HG03108 (cell line): ENCODE data around the gene CSRNP2.

Experiments
- ATAC-seq: cut with Tn5 transposase; IDR thresholded peaks from one replicate; pipeline ENCODE4 v1.9.1; 2021; ENCODE audit warnings: moderate library complexity; ENCODE audit not compliant: unreplicated experiment

CSRNP2 gene, protein sequence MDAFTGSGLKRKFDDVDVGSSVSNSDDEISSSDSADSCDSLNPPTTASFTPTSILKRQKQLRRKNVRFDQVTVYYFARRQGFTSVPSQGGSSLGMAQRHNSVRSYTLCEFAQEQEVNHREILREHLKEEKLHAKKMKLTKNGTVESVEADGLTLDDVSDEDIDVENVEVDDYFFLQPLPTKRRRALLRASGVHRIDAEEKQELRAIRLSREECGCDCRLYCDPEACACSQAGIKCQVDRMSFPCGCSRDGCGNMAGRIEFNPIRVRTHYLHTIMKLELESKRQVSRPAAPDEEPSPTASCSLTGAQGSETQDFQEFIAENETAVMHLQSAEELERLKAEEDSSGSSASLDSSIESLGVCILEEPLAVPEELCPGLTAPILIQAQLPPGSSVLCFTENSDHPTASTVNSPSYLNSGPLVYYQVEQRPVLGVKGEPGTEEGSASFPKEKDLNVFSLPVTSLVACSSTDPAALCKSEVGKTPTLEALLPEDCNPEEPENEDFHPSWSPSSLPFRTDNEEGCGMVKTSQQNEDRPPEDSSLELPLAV

DNA sequence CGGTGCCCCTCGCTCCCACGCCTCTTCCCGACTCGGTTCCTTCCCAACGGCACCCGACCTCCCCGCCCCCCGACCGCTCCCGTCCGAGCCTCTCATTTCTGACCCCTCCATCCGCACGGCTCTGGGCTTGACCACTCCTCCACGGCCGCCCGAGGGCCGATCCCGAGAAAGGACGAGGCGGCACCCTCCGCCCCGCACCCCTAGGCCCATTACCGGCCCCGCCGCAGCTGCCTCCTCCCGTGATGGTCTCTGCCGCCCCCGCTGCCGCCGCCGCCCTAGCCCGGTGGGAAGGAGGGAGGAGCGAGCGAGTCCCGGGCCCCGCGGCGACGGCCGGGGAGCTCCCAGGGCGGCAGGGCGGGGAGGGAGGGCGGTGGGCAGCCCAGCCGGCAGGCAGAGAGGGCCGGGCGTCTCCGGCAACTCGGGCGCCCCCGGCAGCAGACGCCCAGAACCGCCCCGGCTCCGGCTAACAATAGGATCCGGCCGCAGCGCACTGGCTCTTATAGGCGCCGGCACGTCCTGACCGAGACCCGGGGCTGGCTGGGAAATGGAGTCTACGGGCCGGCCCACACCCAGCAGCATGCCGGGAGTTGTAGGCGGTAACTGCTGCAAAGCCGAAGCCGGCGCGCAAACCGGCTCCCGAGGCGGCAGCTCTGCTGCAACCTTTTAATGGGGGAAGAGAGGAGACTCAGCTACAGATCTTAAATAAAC lies at the start of gene CSRNP2:
Gene CSRNP2 (minus strand): TSS at position 471 of the 708 bp plus-strand sequence. CDS start 7,035 bp downstream, outside the sequence.
- peak; percentile 98 for ATAC-seq

DNA sequence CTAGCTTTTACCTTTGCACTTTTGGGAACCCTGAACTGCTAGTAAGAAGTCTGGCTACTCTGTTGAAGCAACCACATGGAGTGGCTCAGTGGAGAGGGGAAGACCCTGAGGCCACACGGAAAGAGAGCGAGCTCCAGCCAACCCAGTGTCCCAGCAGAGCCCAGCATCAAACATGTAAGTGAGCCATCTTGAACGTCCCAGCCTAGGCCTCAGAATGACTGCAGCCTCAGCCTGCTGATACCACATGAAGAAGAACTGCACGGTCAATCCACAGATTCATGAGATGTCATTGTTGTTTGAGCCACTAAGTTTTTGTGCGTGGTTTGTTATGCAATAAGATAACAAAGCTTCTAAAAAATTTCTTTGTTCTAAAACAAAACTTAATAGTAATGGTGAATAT lies 49.3 kb upstream of the CSRNP2 start:
- no peak for ATAC-seq

DNA sequence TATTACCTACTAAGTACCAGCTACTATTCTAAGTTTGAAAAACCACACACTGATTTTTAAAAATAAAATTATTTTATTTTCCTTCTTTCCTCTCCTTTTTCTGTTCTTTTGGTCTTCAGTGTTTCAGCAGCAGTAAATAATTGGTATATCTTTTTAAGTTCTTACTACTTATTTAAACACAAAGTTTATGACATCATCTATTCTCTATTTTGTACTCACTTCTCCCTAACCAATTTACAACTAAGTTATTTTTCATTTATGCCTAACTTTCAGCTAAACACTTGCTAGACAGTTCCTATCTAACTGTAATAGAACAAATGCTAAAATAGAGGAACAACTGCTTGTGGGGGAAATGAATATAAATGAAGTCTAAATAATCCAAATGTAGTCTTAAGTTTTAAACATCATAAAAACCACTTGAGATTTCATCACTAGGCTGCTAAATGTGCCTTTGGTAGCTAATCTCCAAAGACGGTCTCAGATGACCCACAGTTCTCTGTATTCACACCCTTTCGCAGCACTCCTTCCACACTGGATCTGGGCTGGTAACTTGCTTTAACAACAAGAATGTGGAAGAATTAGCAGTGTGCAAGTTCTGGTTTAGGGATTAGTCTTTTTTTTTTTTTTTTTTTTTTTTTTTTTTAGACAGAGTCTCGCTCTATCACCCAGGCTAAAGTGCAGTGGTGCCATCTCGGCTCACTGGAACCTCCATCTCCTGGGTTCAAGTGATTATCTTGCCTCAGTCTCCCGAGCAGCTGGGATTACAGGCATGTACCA lies 48.5 kb upstream of the CSRNP2 start:
- ATAC-seq: no peak

DNA sequence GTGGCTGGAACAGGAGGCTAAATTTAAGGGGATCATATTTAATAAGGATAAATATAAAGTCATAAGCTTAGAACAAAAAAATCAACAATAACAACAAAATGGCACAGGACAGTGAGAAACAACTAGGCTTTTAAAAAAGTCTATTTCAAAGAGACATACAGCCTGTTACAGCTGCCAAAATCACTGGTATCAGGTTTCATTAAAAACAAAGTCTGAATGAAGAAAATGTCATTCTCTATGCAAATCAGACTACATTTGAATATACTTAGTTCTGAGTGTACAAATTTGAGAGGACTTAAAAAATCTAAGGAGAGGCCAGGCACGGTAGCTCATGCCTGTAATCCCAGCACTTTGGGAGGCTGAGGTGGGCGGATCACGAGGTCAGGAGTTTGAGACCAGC lies 45.5 kb upstream of the CSRNP2 start:
- ATAC-seq: no peak

DNA sequence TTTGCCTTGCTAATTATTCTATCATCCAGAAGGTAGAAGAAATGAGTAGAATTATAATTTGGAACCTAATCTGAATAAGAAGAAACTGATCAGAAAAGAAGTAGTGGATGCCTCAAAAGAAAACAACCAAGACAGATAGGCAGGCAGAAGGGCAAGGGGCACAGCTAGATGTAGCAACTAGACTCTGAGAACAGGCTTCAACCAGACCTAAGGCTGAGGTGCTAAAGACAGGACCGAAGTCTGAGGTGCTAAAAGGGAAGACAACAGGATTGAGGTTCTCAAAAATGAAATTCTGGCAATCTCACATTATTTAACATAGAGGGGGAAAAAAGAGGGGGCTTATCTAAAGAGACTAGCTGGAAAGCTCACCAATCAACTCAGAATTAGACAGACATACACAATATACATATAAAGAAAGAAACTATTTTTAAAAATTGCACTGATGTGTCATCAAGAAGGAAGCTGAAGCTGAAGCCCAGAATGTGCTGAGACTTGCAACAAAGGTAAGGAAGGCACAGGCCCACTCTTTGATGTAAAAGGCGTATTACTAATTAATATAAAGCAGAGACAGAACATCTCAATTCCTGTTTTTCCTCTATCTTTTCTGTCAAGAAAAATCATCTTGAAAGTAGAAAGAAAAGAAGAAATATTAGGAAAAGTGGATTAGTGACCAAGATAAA lies 43.8 kb upstream of the CSRNP2 start:
- no peak for ATAC-seq

DNA sequence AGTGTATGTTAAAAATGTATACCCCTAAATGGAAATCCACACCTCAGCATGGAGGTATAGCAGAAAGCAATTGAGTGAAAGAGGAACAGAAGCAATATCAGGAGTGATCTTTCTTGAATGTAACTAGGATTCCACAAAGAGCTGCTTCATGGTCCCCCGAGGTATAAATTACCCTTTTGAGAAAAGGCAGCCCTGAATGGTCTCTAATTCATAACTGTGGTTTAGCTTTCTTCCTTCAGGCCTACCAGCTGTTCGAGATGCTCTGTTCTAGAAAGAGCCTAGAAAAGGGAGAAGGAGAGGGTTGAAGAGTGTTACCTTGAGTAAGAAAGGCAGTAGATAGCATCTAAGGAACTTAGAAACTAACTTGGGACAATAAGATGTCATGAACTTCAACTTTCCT lies 42.9 kb upstream of the CSRNP2 start:
- ATAC-seq: no peak

DNA sequence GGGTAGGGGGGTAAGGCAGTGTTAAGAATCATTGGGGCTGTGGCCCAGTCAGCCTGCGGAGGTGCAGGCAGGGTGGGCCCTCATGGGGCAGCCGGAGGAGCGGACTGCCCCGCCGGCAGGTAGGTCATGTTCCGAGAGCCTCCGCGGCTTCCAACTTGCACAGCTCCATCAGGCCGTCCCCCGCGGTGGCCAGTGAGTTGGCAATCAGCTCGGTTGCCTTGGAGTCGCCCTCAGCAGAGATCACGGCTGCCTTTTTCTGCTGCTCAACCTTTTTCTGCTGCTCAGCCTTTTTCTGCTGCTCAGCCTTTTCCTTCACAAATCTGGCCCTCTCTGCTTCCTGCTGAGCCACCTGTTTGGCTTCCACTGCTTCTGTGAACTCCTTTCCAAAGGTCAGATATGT lies 41.1 kb upstream of the CSRNP2 start:
- ATAC-seq: no peak

DNA sequence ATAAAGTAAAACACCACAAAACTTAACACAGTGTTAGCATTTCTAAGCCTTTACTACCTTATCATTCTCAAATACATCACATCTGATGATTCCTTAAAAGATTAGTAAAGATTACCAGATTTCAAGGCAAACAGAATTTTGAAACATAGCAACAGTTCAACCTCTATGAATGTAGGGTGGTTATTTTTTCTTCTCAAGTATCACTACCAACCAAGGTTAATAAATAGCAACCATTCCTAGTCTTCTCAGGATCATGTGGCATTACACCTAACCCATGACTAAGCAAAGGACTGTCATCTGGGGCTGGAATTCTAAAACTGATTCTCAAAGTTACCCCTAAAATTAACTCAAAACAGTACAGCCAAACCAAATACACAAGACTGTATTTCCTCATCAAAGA lies 39.4 kb upstream of the CSRNP2 start:
- ATAC-seq: no peak

DNA sequence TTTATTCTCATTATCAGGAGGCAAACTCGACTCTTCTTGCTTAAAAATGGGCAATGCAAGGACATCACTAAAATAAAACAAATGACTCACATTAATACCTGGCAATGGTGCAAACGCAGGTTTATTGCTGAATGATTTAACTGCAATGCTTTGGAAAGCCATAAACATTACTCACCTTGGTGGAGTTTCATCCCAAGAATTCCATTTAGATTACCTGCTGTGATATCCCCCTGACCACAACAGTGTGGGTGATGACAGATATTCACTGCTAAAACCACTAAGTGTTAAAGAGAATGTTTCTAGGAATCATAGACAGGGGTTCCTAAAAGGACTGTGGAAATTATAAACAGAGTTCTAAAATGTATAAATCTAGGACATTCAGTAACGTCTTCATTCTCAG lies 35.3 kb upstream of the CSRNP2 start:
- no peak for ATAC-seq

DNA sequence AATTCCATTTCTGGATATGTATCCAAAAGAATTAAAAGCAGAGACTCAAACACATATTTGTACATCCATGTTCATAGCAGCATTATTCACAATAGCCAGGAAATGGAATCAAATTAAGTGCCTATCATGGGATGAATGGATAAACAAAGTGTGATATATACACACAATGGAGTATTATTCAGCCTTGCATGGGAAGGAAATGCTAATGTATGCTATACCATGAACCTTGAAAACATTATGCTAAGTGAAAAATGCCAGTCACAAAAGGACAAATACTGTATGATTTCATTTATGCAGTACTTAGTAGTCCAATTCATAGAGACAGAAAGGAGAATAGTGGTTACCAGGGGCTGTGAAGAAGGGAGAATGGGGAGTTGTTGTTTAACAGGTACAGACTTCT lies 32.1 kb upstream of the CSRNP2 start:
- no peak for ATAC-seq

DNA sequence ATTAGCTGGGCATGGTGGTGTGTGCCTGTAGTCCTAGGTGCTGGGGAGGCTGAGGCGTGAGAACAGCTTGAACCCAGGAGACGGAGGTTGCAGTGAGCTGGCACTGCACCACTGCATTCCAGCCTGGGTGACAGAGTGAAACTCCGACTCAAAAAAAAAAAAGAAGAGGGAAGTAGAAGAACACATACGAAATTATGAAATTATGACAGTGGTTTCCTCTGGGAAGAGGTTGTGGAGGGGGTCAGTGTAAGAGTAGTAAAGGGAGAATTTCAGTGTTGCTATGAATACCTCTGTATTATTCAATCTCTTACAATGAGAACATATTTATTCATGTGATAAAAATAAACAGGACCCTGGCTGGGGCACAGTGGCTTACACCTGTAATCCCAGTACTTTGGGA lies 24.7 kb upstream of the CSRNP2 start:
- no peak for ATAC-seq

DNA sequence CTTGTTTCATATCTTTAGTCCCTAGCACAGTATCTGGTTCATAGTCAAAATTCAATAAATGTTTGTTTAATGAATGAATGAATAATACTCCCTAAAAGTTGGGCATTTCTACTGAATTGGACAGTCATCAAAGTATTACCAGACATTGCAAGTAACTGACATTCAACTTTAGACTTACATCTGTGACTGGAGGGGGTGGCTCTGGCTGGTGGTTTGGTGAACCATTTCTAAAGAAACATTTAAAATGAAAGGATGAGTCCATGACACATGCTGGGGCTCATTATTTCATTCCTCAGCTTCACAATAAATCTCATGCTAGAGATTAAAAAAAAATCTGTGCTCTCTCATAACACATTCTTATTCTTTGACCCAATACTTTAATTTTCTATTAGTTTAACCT lies 20.6 kb upstream of the CSRNP2 start:
- no peak for ATAC-seq

DNA sequence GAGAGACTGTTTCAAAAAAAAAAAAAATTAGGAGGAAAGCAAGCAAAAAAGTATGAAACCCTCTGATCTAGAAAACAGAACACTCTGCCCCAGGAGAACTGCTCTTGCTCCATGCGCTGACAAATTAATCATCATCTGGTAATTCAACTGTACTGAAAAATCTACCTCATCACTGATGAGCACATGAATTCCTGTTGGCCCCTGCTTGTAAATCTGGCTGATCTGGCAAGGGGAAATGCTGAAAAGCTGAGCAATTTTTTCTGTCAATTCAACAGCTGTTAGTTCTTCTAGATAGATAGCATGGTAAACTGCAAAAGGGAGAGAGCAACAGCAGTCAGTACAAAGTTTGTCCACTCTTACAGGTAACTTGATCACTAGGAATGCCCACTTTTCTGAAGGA lies 15.2 kb upstream of the CSRNP2 start:
- ATAC-seq: no peak

DNA sequence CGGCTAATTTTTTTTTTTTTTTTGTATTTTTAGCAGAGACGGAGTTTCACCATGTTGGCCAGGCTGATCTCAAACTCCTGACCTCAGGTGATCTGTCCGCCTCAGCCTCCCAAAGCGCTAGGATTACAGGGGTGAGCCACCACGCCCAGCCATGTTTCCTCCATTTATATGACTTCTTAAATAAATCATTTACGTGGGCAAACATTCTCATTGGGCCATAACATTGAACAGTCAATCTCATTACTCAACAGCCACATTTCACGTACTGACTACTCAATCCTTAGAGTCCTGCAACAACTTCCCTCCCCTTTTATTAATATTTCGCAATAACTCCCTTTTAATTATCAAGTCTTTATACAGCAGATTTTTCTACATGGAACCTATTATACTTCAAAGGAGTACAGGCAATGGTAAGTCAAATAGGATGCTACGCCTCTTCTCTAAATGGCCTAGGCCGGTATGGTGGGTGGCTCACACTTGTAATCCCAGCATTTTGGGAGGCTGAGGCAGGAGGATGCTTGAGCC lies 7.4 kb upstream of the CSRNP2 start:
- no peak for ATAC-seq

DNA sequence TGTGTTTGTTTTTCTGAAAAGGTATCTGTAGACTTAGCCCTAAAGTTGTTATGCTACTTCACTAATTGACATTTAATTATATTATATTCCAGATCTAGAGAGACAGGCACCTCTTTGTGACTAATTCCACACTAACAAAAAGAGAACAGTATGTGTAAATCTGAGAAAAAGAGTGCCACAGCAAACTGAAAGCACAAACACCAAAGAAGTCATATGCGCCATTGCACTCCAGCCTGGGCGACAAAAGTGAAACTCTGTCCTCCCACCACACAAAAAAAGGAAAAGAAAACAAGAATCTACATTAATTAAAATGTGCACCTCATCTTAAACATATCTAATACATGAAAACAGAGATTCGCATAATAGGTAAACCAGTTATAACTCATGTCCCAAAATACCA lies 4.4 kb upstream of the CSRNP2 start:
- ATAC-seq: no peak

DNA sequence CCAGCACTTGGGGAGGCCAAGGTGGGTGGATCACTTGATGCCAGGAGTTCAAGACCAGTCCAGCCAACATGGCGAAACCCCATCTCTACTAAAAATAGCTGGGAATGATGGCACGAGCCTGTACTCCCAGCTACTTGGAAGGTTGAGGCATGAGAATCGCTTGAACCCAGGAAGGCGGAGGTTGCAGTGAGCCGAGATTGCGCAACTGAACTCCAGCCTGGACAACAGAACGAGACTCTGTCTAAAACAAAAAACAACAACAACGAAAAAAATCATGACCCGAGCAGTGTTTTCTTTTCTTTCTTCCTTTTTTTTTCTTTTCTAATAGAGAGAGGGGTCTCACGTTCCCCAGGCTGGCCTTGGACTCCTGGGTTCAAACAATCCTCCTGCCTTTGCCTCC lies 3.5 kb upstream of the CSRNP2 start:
- ATAC-seq: no peak

DNA sequence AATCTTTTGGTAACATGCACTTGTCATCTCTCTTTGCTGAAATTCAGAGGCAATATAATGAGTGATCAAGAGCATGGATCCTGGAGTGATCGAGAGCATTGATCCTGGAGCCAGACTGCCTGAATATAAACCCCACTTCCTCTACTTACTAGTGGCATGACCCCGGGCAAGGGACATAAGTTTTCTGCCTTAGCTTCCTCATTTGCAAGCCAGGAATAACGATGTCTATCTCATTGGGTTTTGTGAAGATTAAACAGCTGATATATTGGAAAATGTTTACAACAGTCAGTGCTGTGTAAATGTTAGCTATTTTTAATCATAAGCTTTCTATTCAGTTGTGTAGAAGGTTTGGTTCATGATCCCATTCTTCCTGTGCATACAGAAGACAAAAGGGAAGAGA lies 2.4 kb upstream of the CSRNP2 start:
- ATAC-seq: no peak

DNA sequence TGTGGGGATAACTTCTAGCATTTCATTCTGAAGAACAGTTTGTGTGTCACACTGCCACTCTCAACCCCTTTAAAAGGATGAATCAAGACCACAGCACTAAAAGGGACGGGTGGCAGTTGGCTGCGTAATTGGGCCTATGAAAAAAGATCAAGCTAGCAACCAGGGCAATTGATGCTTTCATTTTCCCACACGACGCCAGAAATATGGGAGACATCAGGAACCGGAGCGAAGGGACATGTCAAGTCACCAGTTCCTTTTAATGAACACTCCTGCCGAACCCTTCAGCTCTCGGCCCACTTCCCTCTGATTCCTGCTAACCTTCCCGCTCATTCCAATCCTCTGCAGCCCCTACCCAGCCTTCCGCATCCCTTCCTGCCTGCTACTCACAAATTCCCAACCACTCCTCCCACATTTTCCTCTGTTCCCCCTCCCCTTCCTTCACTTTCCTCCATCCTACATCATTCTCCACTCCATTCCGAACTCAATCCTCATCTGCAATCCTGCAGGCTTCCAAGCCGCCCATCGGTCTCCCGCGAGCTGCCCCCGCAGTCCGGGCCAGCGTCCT lies 753 bp downstream of the CSRNP2 start:
- no peak for ATAC-seq

DNA sequence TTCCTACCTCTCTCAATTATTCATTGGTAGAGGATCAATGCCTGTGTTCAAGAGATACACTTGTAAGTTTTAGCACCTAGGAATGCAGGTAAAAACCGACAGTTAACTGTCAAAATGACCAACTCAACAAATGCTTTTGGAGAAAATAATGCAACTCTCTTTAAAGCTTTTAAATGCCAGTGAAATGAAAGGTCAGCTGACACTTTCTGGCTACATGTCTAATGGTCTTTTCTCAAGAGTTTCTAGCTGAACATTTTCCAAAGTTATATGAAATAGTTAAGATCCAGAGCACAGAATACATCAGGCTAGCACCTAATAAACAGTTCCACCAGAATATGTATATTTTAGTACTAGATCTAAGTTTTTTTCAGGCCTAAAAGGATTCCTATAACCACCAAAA lies 2.0 kb downstream of the CSRNP2 start:
- ATAC-seq: no peak

DNA sequence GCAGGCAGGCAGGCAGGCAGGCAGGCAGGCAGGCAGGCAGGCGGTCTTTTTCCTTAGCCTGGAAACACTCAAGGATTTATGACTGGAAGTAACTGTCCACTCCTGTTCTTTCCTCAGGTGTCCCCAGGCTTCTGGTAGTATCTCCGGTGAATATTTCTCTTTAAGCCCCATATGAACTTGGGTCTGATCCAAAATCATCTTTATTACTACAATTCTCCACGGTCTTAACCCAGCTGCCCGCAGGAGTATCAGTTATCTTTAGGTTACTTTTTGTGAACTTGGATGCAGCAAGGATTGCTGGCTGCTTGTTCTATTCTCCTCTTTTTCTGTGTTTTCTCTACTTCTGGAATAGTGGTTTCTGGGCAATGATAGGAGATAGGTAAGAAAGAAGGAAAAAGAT lies 3.3 kb downstream of the CSRNP2 start:
- ATAC-seq: no peak
